SK-N-SH (cell line): ENCODE data around the gene SLC7A8. TPM values are rescaled to one million over a fixed set of nuclear protein-coding genes. Genes with fewer than 3 reads are reported as not detected.

Experiments
- CTCF ChIA-PET: fragments of 300-600, 350-600 bp; formaldehyde crosslinking; extraction: SDS; loops from one replicate; lab custom pipeline; 2021; lab: Yijun Ruan, JAX
- POLR2A ChIA-PET: fragments of 350-600 bp; sonication (Branson Sonifier 250); formaldehyde crosslinking; extraction: SDS; loops from one replicate; lab custom pipeline; 2020; ENCODE audit warnings: antibody characterized with exemption, inconsistent platforms; lab: Yijun Ruan, JAX
- DNase-seq: peaks from one replicate; pipeline ENCODE4 v3.0.0; 2012
- H2AFZ ChIP-seq: fragments of 200-600 bp; sonication (generic); 2 replicates; pipeline ENCODE4 v1.8.1; 2016; ENCODE audit warnings: antibody characterized with exemption, mild to moderate bottlenecking, low read depth
- H3F3A ChIP-seq: fragments of 200-600 bp; sonication (generic); replicated peaks from 2 replicates; pipeline ENCODE3; 2016; ENCODE audit warnings: antibody characterized with exemption, mild to moderate bottlenecking; ENCODE audit not compliant: insufficient read depth
- H3K27ac ChIP-seq, 2 experiments: fragments of 200-500 bp in 1 of 2; fragments of 200-600 bp in 1 of 2; sonication (Bioruptor generic) in 1 of 2; sonication (generic), shearing (Covaris generic) in 1 of 2; 2 replicates each; pipeline versions ENCODE4 v1.5.1 to v1.6.1; 2014 to 2016; ENCODE audit warnings: low read depth in 2 of 2, inconsistent platforms in 1 of 2, low read length in 1 of 2, mild to moderate bottlenecking in 1 of 2, mixed read lengths in 1 of 2
- H3K27me3 ChIP-seq: fragments of 200-600 bp; sonication (generic), shearing (Covaris generic); 2 replicates; pipeline ENCODE4 v1.6.1; 2016; ENCODE audit warnings: mixed run types; ENCODE audit not compliant: insufficient read depth
- H3K36me3 ChIP-seq, 2 experiments: fragments of 200-500 bp in 1 of 2; fragments of 200-600 bp in 1 of 2; sonication (Bioruptor generic) in 1 of 2; sonication (generic) in 1 of 2; replicated peaks in 1 of 2; 2 replicates each; pipeline versions ENCODE3 to v1.5.1; 2014 to 2016; ENCODE audit warnings: low read length in 1 of 2, mild to moderate bottlenecking in 1 of 2; ENCODE audit not compliant: insufficient read depth in 2 of 2, control insufficient read depth in 1 of 2
- H3K4me1 ChIP-seq, 2 experiments: fragments of 200-500 bp in 1 of 2; fragments of 200-600 bp in 1 of 2; sonication (Bioruptor generic) in 1 of 2; sonication (generic), shearing (Covaris generic) in 1 of 2; 2 replicates each; pipeline versions ENCODE4 v1.5.1 to v1.6.1; 2014 to 2016; ENCODE audit warnings: low read depth in 1 of 2, low read length in 1 of 2, mixed run types in 1 of 2; ENCODE audit not compliant: insufficient read depth in 2 of 2, control insufficient read depth in 1 of 2
- H3K4me2 ChIP-seq: fragments of 200-600 bp; sonication (generic), shearing (Covaris generic); 2 replicates; pipeline ENCODE4 v1.6.1; 2017; ENCODE audit warnings: mixed run types
- H3K4me3 ChIP-seq, 2 experiments: fragments of 200-500 bp in 1 of 2; fragments of 200-600 bp in 1 of 2; sonication (Bioruptor generic) in 1 of 2; sonication (generic), shearing (Covaris generic) in 1 of 2; 2 replicates each; pipeline versions ENCODE4 v1.5.1 to v1.8.1; 2014 to 2016; ENCODE audit warnings: low read depth in 2 of 2, inconsistent platforms in 1 of 2, low read length in 1 of 2, mild to moderate bottlenecking in 1 of 2, mixed read lengths in 1 of 2, moderate library complexity in 1 of 2
- H3K79me2 ChIP-seq: fragments of 200-600 bp; sonication (generic); 2 replicates; pipeline ENCODE4 v1.8.1; 2017; ENCODE audit warnings: mild to moderate bottlenecking; ENCODE audit not compliant: insufficient read depth
- H3K9ac ChIP-seq: fragments of 200-600 bp; sonication (generic); 2 replicates; pipeline ENCODE4 v1.6.1; 2017; ENCODE audit warnings: mixed run types
- H3K9me2 ChIP-seq: fragments of 200-600 bp; sonication (generic); 2 replicates; pipeline ENCODE4 v1.6.1; 2017; ENCODE audit warnings: mixed run types
- H3K9me3 ChIP-seq: fragments of 200-600 bp; sonication (generic); 2 replicates; pipeline ENCODE4 v1.6.1; 2017; ENCODE audit warnings: mixed run types, mild to moderate bottlenecking, moderate library complexity
- H4K20me1 ChIP-seq: fragments of 200-600 bp; sonication (generic); 2 replicates; pipeline ENCODE4 v1.6.1; 2017; ENCODE audit warnings: mild to moderate bottlenecking, mixed run types; ENCODE audit not compliant: insufficient read depth
- EZH2phosphoT487 ChIP-seq: fragments of 200-600 bp; sonication (generic); IDR thresholded peaks from 2 replicates; pipeline ENCODE4 v1.6.1; 2017; ENCODE audit warnings: low read depth, mixed run types, mild to moderate bottlenecking, antibody characterized with exemption, moderate library complexity, borderline replicate concordance
- GABPA ChIP-seq: IDR thresholded peaks from 2 replicates; pipeline ENCODE4 v1.4.0; 2012; ENCODE audit warnings: low read depth, mild to moderate bottlenecking
- JUND ChIP-seq: IDR thresholded peaks from 2 replicates; pipeline ENCODE4 v1.4.0; 2012
- NFIC ChIP-seq: IDR thresholded peaks from 2 replicates; pipeline ENCODE4 v1.4.0; 2012; ENCODE audit warnings: borderline replicate concordance
- NRF1 ChIP-seq: IDR thresholded peaks from 2 replicates; pipeline ENCODE4 v1.6.1; 2012; ENCODE audit warnings: low read depth, mild to moderate bottlenecking, low read length
- POLR2AphosphoS5 ChIP-seq: IDR thresholded peaks from 2 replicates; pipeline ENCODE4 v1.6.1; 2012; ENCODE audit warnings: low read depth, low read length
- REST ChIP-seq: IDR thresholded peaks from 2 replicates; pipeline ENCODE4 v1.6.1; 2012; ENCODE audit warnings: mild to moderate bottlenecking, low read depth, low read length, moderate library complexity
- RFX5 ChIP-seq: IDR thresholded peaks from 2 replicates; pipeline ENCODE4 v1.6.1; 2012; ENCODE audit warnings: mild to moderate bottlenecking, improper control_type of control experiment, low read length
- RXRA ChIP-seq: IDR thresholded peaks from 2 replicates; pipeline ENCODE4 v1.4.0; 2012; ENCODE audit warnings: low read depth, mild to moderate bottlenecking, borderline replicate concordance
- SMC3 ChIP-seq: IDR thresholded peaks from 2 replicates; pipeline ENCODE4 v1.6.1; 2012; ENCODE audit warnings: low read depth, low read length, improper control_type of control experiment
- TCF12 ChIP-seq: IDR thresholded peaks from 2 replicates; pipeline ENCODE4 v1.4.0; 2012
- USF2 ChIP-seq: fragments of 150-350 bp; IDR thresholded peaks from 2 replicates; pipeline ENCODE4 v1.6.1; 2017; ENCODE audit warnings: antibody characterized with exemption, low read length, low read depth, borderline replicate concordance
- ZBTB33 ChIP-seq: IDR thresholded peaks from 2 replicates; pipeline ENCODE4 v1.4.0; 2012; ENCODE audit warnings: low read depth, borderline replicate concordance
- WGBS: methylation state at CpG from one replicate; pipeline ENCODE4 v1.1.6; 2017; ENCODE audit warnings: low lambda C conversion rate; 5-methylcytosine and 5-hydroxymethylcytosine counted together
- polyA plus RNA-seq, 3 experiments: library from polyadenylated mRNA; depleted of rRNA; stranded (reverse); fragments of >200 nt; gene quantifications; 2 replicates each; pipeline ENCODE4 v1.2.3, GENCODE V29; 2012
- TF ChIP-seq, protein P1 (sequence below): IDR thresholded peaks from 2 replicates; pipeline ENCODE4; 2012

Gene SLC7A8
- polyA plus RNA-seq, 1 of the 3 experiments (the other 2 are of a cell fraction): 1.4 TPM

DNA sequence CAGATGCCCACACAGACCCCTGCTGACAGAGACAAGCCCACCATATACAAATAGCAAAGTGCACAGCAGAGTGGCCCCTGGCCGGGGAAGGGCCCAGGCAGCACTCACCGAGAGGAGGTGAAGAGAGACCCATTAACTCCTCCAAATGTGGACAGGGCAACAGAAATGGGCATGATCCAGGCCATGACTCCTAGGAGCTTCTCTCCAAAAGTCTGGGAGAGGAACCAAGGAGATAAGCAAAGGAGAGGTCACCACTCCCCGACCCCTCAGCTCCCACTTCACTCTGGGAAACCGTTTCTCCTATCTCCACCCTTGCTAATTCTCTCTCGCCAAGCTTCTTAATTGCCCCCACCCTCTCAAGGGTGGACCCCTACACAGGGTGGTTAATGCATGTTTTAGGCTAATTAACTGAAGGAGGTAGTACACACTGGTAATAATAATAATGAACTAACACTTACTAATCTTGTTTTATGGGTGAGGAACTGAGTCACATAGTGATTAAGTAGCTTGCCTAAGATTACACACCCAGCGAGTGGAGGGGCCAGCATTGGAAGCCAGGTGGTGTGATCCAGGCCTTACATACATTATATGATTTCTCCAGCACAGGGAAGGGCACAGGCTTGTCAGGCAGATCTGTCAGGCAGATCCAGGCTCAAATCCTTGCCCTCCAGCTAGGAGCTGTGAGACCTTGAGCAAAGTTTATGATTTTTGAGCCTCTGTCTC, 45.5 kb downstream of the SLC7A8 start:
- CTCF ChIA-PET: interaction anchor here (1.0 to 2.2 kb wide), 3 partner anchors 16 to 40 kb away, joined by 3 to 11 read pairs (median 8); no protein-coding TSS in a partner anchor
- POLR2A ChIA-PET: no interaction called here
- DNase-seq: no peak
- TF ChIP-seq ZBTB33: no peak
- TF ChIP-seq NRF1: no peak
- TF ChIP-seq SMC3: no peak
- TF ChIP-seq NFIC: no peak
- no peak for TF ChIP-seq POLR2AphosphoS5
- no peak for TF ChIP-seq EZH2phosphoT487
- TF ChIP-seq JUND: no peak
- no peak for TF ChIP-seq RXRA
- TF ChIP-seq USF2: no peak
- TF ChIP-seq, protein P1, sequence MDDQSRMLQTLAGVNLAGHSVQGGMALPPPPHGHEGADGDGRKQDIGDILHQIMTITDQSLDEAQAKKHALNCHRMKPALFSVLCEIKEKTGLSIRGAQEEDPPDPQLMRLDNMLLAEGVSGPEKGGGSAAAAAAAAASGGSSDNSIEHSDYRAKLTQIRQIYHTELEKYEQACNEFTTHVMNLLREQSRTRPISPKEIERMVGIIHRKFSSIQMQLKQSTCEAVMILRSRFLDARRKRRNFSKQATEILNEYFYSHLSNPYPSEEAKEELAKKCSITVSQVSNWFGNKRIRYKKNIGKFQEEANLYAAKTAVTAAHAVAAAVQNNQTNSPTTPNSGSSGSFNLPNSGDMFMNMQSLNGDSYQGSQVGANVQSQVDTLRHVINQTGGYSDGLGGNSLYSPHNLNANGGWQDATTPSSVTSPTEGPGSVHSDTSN: no peak
- no peak for TF ChIP-seq TCF12
- no peak for TF ChIP-seq REST
- TF ChIP-seq GABPA: no peak
- no peak for TF ChIP-seq RFX5
- no peak overlapping the region for H2AFZ ChIP-seq
- no peaks in the 10 kb centered on the region for H3F3A ChIP-seq
- H3K36me3 ChIP-seq: no peaks in the 10 kb centered on the region
- no peaks in the 10 kb centered on the region; the same call in 1 of the 2 replicates for H3K27me3 ChIP-seq
- WGBS: 48% methylated on average over 6 of the region's 6 CpGs
- H3K9me3 ChIP-seq: no peaks in the 10 kb centered on the region
- no peaks in the 10 kb centered on the region for H3K79me2 ChIP-seq
- H3K27ac ChIP-seq: no peak overlapping the region
- H3K4me1 ChIP-seq: no peaks in the 10 kb centered on the region; a peak in 1 of 4 replicates
- H3K9me2 ChIP-seq: no peaks in the 10 kb centered on the region
- no peak overlapping the region for H3K4me2 ChIP-seq
- H3K9ac ChIP-seq: no peak overlapping the region
- H4K20me1 ChIP-seq: no peaks in the 10 kb centered on the region
- no peak overlapping the region for H3K4me3 ChIP-seq
